ENCODE data around the gene CDC34. TPM values are rescaled to one million over a fixed set of nuclear protein-coding genes. Genes with fewer than 3 reads are reported as not detected.

CDC34 gene
- total RNA-seq, 1 experiment from 2014 or later = 80.5 TPM

GRCh38 chr19:483332-484072 lies 48.1 kb upstream of the CDC34 start:
- ChIA-PET POLR2A (no interaction called here), CTCF (no interaction called here)
- in situ Hi-C loops (cut with HindIII; ENCODE audit: low pct_unique_long_range_greater_than_20kb, low sequenced_read_pairs) = no loop called here
- Histone ChIP-seq H3K4me3 (ENCODE audit: low read depth in 2 of 2, low read length in 2 of 2) (no peak overlapping the region), H3K27me3 (ENCODE audit: control insufficient read depth, insufficient read depth, low read length) (no peaks in the 10 kb centered on the region), H3K4me1 (ENCODE audit: control insufficient read depth, insufficient read depth, low read length) (peaks cover 16% of the 10 kb centered on the region), H3K36me3 (ENCODE audit: control insufficient read depth, insufficient read depth, low read length) (no peaks in the 10 kb centered on the region; the same call in 1 of the 2 replicates), H3K9me3 (ENCODE audit: control insufficient read depth, insufficient read depth, low read depth, low read length) (no peaks in the 10 kb centered on the region), H3K27ac (ENCODE audit: low read length) (no peak overlapping the region)
- no TSS peak for BruUV-seq (replicated peaks)
- TF ChIP-seq TCF7L2 (IDR thresholded peaks at IDR 0.05; ENCODE audit: low read depth, low read length) (no peak), REST (IDR thresholded peaks at IDR 0.05; ENCODE audit: insufficient read depth in 1 of 2, low read depth in 2 of 2, low read length in 1 of 2) (no peak), CTCF (IDR thresholded peaks at IDR 0.05) (no peak), POLR2AphosphoS5 (IDR thresholded peaks at IDR 0.05; ENCODE audit: low read depth, low read length) (no peak), SIN3A (IDR thresholded peaks at IDR 0.05; ENCODE audit: borderline replicate concordance, insufficient read depth, low read depth, low read length) (no peak)
- intact Hi-C loops (cut with micrococcal nuclease; ENCODE audit: unreplicated experiment) = no loop called here
- ATAC-seq (no peak), DNase-seq (ENCODE audit: low read depth, low spot score) (no peak)

- in situ Hi-C loops (cut with HindIII; ENCODE audit: low pct_unique_long_range_greater_than_20kb, low sequenced_read_pairs) = no loop called here
- peaks cover 16% of the 10 kb centered on the region for H3K4me1 ChIP-seq (ENCODE audit: control insufficient read depth, insufficient read depth, low read length)
- ChIA-PET CTCF (no interaction called here), POLR2A (no interaction called here)
- BruUV-seq (replicated peaks) = no TSS peak
- H3K27me3 ChIP-seq (ENCODE audit: control insufficient read depth, insufficient read depth, low read length) = no peaks in the 10 kb centered on the region
- no peaks in the 10 kb centered on the region; the same call in 1 of the 2 replicates for H3K36me3 ChIP-seq (ENCODE audit: control insufficient read depth, insufficient read depth, low read length)
- intact Hi-C loops (cut with micrococcal nuclease; ENCODE audit: unreplicated experiment) = no loop called here
- no peak overlapping the region for H3K27ac ChIP-seq (ENCODE audit: low read length)
- DNase-seq (ENCODE audit: low read depth, low spot score) (no peak), ATAC-seq (no peak)
- H3K4me3 ChIP-seq (ENCODE audit: low read depth in 2 of 2, low read length in 2 of 2) = no peak overlapping the region
- H3K9me3 ChIP-seq (ENCODE audit: control insufficient read depth, insufficient read depth, low read depth, low read length) = no peaks in the 10 kb centered on the region
- TF ChIP-seq SIN3A (IDR thresholded peaks at IDR 0.05; ENCODE audit: borderline replicate concordance, insufficient read depth, low read depth, low read length) = no peak
- TF ChIP-seq REST (IDR thresholded peaks at IDR 0.05; ENCODE audit: insufficient read depth in 1 of 2, low read depth in 2 of 2, low read length in 1 of 2) = no peak
Measured at GRCh38 chr19:484494-484893, 47.1 kb upstream of the CDC34 start.
